HAP-1 (cell line): Measurements from ENCODE around the gene STAG1.

Experiments used
- DNase-seq, 2 experiments: peaks; one replicate each; pipeline ENCODE4 v3.0.0-alpha.2; 2016 to 2020; ENCODE audit warnings: low spot score in 2 of 2
- H3K27me3 ChIP-seq: fragments of 250-450 bp; sonication (Bioruptor Pico); 2 replicates; pipeline ENCODE4 v1.5.1; 2020; ENCODE audit warnings: low read depth, mild to moderate bottlenecking, moderate library complexity
- H3K36me3 ChIP-seq: fragments of 250-450 bp; sonication (Bioruptor Pico); replicated peaks from 2 replicates; pipeline ENCODE4 v1.5.1; 2020; ENCODE audit warnings: mild to moderate bottlenecking
- H3K4me1 ChIP-seq: fragments of 250-450 bp; sonication (Bioruptor Pico); 2 replicates; pipeline ENCODE4 v1.5.1; 2020; ENCODE audit warnings: mild to moderate bottlenecking
- H3K4me3 ChIP-seq: fragments of 250-450 bp; sonication (Bioruptor Pico); 2 replicates; pipeline ENCODE4 v1.5.1; 2020; ENCODE audit warnings: mild to moderate bottlenecking, moderate library complexity
- H3K9me3 ChIP-seq: fragments of 250-450 bp; sonication (Bioruptor Pico); 2 replicates; pipeline ENCODE4 v1.5.1; 2020; ENCODE audit warnings: mild to moderate bottlenecking, moderate library complexity
- in situ Hi-C: fragments of 300-500 bp; cut with MboI; formaldehyde crosslinking; loops from 3 replicates; pipeline ENCODE4 v1.14.3; 2020; ENCODE audit warnings: low sequenced_read_pairs, inconsistent platforms, mixed read lengths

STAG1 gene

DNA sequence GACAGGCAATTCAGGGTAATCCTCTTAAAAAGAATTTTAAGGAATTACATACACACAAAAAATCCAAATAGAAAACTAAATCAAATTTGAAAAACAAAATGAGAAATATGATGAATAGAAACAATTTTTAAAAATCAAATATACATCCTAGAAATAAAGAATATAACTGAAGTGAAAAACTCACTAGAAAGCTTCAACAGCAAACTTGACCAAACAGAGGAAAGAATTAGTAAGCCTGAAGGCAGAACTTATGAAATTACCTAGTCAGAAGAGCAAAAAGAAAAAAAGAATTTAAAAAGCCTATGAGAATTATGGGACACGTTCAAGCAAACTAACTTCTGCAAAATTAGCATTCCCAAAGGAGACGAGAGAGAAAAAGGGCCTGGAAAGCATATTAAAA lies 296.0 kb downstream of the STAG1 start:
- Histone ChIP-seq H3K4me1 (peaks cover 7% of the 10 kb centered on the region), H3K9me3 (peaks cover 14% of the 10 kb centered on the region), H3K36me3 (peaks cover 9% of the 10 kb centered on the region), H3K4me3 (no peak overlapping the region), H3K27me3 (no peaks in the 10 kb centered on the region)
- DNase-seq, result no peak
- in situ Hi-C loops, result no loop called here

DNA sequence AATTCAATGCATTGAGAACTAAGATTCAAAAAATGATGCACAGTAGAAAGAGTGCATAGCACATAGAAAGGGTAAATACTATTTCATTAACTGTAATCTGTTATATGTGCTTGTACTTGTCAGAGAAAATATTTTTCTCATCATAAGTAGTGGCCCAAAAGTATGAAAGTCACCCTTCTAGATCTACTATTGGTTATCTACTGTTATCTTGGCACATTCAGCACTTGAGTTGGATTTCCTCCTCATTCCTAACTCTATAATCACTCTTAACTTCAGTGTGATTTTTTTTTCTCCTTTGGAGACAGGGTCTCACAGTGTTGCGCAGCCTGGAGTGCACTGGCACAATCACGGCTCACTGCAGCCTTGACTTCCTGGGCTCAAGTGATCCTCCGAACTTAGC lies 307.6 kb downstream of the STAG1 start:
- DNase-seq, result no peak
- in situ Hi-C loops, result no loop called here
- Histone ChIP-seq H3K27me3 (no peaks in the 10 kb centered on the region), H3K4me3 (no peak overlapping the region), H3K36me3 (no peaks in the 10 kb centered on the region), H3K4me1 (no peaks in the 10 kb centered on the region), H3K9me3 (no peaks in the 10 kb centered on the region)

DNA sequence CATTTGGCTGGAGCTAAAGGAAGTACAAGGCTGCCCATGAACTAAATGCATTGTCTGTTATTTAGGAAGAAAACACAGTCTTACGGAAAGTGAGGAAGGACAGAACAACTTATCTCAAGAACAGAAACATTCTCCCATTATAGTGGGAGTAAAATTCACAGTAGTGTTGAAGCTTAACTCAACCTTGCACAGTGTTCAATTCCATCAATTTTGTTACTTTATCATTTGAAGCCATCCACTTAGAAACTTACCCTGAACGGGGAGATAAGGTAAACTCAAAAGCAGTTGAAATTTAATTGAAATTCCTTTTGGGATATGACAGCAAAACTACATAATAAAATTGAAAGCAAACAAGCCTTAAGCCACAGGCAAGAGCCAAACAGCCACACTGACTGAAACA lies 315.1 kb downstream of the STAG1 start:
- no peak for DNase-seq
- no peaks in the 10 kb centered on the region for H3K36me3 ChIP-seq
- no peaks in the 10 kb centered on the region for H3K9me3 ChIP-seq
- H3K4me3 ChIP-seq, result no peak overlapping the region
- in situ Hi-C loops, result no loop called here
- no peaks in the 10 kb centered on the region for H3K27me3 ChIP-seq
- H3K4me1 ChIP-seq, result no peaks in the 10 kb centered on the region

DNA sequence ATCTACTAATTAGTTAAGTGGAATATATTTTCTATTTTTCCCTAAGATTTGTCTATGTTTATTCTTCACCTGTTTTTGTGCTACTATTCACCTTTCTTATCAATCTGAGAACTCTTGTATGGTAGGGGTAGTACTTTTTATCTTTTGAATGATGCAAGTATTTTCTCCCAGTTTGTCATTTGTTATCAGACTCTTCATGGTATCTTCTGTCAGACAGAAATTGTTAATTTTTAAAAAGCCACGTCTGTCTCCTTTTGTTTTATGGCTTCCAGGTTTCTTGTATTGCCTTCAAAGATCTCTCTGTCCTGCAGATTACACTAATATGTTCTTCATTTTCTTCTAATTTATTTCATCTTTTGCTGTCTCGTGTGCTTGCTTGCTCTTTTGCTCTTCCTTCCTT lies 317.7 kb downstream of the STAG1 start:
- no peak overlapping the region for H3K4me3 ChIP-seq
- in situ Hi-C loops, result no loop called here
- H3K4me1 ChIP-seq, result no peaks in the 10 kb centered on the region
- H3K9me3 ChIP-seq, result no peaks in the 10 kb centered on the region
- no peaks in the 10 kb centered on the region for H3K27me3 ChIP-seq
- H3K36me3 ChIP-seq, result no peaks in the 10 kb centered on the region
- no peak for DNase-seq

DNA sequence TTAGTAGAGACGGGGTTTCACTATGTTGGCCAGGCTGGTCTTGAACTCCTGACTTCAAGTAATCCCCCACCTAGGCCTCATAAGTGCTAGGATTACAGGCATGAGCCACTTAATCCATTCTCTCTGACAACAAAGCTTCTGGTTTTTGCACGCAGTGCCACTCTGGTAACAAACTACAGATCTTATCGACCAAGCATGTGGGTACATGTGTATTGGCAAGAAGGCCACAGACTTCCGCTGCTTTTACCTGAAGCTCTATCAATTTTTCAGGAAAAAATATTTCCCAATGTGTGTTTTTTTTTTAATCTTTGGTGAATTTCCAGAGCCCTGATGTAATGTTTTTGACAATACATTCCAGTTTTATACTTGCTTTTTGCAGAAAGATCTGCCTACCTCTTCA lies 319.5 kb downstream of the STAG1 start:
- in situ Hi-C loops, result no loop called here
- no peaks in the 10 kb centered on the region for H3K4me1 ChIP-seq
- H3K36me3 ChIP-seq, result no peaks in the 10 kb centered on the region
- H3K9me3 ChIP-seq, result no peaks in the 10 kb centered on the region
- DNase-seq, result no peak
- H3K27me3 ChIP-seq, result no peaks in the 10 kb centered on the region
- no peak overlapping the region for H3K4me3 ChIP-seq

DNA sequence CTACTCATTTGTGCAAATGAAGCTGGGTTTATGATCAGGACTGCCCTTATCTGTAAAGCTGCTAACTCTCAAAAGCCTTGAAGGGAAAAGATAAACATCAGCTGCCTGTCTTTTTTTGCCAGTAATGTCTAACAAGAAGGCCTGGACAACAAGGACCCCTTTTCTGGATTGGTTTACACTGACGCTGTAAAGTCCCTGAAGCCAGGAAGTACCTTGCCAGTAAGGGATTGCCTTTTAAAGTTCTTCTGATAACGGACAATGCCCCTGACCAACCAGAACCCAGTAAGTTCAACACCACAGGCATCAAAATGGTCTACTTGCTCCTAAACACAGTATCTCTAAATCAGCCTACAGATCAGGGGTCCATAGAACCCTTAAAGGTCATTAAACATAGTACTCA lies 324.0 kb downstream of the STAG1 start:
- no peaks in the 10 kb centered on the region for H3K9me3 ChIP-seq
- no peaks in the 10 kb centered on the region for H3K27me3 ChIP-seq
- H3K4me3 ChIP-seq, result no peak overlapping the region
- H3K36me3 ChIP-seq, result 0 out of 2 replicates have a peak, but pooled peaks cover 2% of the 10 kb centered on the region
- no peak for DNase-seq
- H3K4me1 ChIP-seq, result no peaks in the 10 kb centered on the region
- in situ Hi-C loops, result no loop called here

DNA sequence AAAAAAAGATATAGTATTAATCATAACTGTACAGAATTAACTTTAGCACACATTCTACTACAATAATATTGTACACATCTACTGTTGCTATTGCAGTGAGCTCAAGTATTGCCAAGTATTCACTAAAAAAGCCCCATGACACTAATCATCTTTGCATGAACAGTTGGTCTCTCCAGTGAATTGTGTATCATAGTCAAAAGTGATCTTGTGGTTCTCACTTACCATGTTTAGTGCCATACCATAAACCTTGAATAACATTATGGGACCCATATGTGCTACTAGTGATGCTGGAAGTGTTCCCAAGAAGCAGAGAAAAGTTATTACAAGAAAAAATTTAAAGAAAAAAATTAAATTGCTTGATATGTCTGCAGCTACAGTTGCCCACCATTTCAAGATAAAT lies 324.9 kb downstream of the STAG1 start:
- no peaks in the 10 kb centered on the region for H3K9me3 ChIP-seq
- no peak for DNase-seq
- H3K4me1 ChIP-seq, result no peaks in the 10 kb centered on the region
- no peaks in the 10 kb centered on the region for H3K27me3 ChIP-seq
- in situ Hi-C loops, result no loop called here
- H3K36me3 ChIP-seq, result 0 out of 2 replicates have a peak, but pooled peaks cover 2% of the 10 kb centered on the region
- H3K4me3 ChIP-seq, result no peak overlapping the region

DNA sequence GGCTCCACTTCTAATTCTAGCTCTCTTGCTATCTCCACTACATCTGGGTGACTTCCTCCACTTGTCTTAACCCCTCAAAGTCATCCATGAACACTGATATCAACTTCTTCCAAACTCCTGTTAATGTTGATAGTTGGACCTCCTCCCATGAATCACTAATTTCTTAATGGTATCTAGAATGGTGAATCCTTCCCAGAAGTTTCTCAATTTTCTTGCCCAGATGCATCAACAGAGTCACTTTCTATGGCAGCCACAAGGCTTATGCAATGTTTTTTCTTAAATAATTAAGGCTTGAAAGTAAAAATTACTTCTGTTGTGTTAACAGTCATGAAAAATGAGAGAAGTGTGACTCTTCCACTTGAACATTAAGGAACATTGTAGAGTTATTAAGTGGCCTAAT lies 337.7 kb downstream of the STAG1 start:
- H3K4me3 ChIP-seq, result no peak overlapping the region
- H3K4me1 ChIP-seq, result no peaks in the 10 kb centered on the region
- no peaks in the 10 kb centered on the region for H3K27me3 ChIP-seq
- no peak for DNase-seq
- no peaks in the 10 kb centered on the region for H3K9me3 ChIP-seq
- in situ Hi-C loops, result no loop called here
- no peaks in the 10 kb centered on the region for H3K36me3 ChIP-seq

DNA sequence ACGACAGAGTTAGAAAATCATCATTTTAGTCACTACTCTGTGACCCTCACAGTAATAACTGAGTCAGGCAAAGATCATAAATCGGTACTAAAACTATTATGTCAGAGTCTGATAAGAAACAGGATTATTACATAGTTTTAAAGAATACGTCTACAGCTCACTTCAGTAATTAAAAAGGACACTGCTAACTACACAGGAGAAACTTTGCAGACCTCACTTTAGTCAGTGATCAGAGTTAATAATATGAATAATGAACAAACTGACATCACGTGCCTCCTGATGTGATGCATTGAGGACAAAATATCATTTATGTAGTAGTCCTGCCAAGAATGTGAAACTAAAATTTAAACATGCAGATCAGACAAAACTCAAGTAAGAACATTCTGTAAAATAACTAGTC lies 339.9 kb downstream of the STAG1 start:
- no peaks in the 10 kb centered on the region for H3K36me3 ChIP-seq
- H3K27me3 ChIP-seq, result no peaks in the 10 kb centered on the region
- H3K9me3 ChIP-seq, result no peaks in the 10 kb centered on the region
- H3K4me1 ChIP-seq, result no peaks in the 10 kb centered on the region
- DNase-seq, result no peak
- in situ Hi-C loops, result no loop called here
- H3K4me3 ChIP-seq, result no peak overlapping the region

DNA sequence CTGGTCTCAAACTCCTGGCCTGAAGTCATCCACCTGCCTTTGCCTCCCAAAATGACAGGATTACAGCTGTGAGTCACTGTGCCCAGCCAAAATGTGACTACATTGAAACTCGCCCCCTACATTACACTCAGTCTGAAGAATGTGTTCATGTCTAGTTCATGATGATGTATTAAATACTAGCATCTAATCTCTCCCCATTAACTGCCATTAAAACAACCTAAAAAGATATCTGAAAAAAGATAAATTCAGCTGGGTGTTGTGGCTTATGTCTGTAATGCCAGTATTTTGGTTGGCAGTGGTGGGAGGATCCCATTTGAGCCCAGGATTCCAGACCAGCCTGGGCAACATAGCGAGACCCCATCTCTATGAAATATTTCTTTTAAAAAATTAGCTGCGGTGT lies 342.6 kb downstream of the STAG1 start:
- no peaks in the 10 kb centered on the region for H3K9me3 ChIP-seq
- H3K27me3 ChIP-seq, result no peaks in the 10 kb centered on the region
- H3K36me3 ChIP-seq, result no peaks in the 10 kb centered on the region
- no peak for DNase-seq
- H3K4me1 ChIP-seq, result no peaks in the 10 kb centered on the region
- H3K4me3 ChIP-seq, result no peak overlapping the region
- in situ Hi-C loops, result no loop called here

DNA sequence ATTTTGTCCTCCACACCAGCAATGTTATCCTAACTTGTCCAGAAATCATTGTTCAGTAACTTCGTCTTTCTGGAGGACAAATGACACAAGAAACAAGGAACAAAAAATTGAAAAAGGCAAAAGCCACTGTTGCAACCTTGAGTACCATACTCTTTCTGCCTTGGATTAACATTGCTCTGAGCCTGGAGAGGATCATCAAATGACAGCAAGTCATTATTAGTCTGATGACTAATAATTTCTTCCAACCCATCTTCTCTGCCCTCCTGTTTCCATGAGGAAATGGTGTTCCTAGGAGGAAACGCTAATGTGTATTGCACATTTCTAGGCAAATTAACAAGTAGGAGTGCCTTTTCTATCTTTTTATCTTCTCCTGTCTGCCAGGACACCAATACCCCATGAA lies 348.1 kb downstream of the STAG1 start:
- no peak overlapping the region for H3K4me3 ChIP-seq
- no peaks in the 10 kb centered on the region for H3K9me3 ChIP-seq
- no peaks in the 10 kb centered on the region for H3K36me3 ChIP-seq
- H3K27me3 ChIP-seq, result no peaks in the 10 kb centered on the region
- DNase-seq, result no peak
- in situ Hi-C loops, result no loop called here
- H3K4me1 ChIP-seq, result no peaks in the 10 kb centered on the region

DNA sequence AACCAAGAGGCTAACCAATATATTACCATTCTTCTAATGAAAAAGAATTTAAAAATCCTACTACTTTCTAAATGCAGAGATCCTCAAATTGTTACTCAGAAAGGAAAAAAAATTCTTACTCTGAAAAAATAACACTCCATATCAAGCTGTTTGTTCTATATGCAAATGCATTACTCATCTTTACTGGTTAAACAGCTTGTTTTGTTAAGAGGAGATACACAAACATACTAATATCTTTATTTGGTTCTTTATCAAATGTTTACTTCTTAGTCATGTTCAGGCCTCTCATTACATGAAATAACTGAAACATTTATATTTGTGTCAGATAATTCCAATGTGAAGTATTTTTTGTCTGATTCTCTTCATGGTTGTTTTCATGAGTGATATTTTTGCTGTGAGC lies 355.3 kb downstream of the STAG1 start:
- no peaks in the 10 kb centered on the region for H3K9me3 ChIP-seq
- in situ Hi-C loops, result no loop called here
- DNase-seq, result no peak
- H3K27me3 ChIP-seq, result no peaks in the 10 kb centered on the region
- H3K4me3 ChIP-seq, result no peak overlapping the region
- H3K36me3 ChIP-seq, result no peaks in the 10 kb centered on the region
- no peaks in the 10 kb centered on the region for H3K4me1 ChIP-seq

DNA sequence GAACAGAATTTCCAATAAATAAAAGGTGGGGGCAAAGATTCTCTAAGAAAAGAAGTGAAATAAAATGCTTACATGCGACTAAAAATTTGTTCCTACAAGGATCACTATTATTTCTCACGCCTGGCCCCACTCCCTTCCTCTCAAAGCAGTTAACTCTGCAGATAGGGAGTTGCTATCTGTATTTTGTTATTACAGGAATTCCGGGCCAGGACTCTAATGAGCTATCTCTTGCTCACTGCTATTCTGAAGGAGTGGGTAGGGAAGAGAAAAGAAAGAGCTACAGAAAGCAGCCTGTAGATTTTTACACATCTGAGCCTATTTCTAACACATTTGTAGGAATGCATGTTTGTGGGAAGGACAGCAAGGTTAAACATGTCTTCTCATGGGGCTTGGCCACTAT lies 361.6 kb downstream of the STAG1 start:
- Histone ChIP-seq H3K4me3 (no peak overlapping the region), H3K4me1 (no peaks in the 10 kb centered on the region), H3K36me3 (no peaks in the 10 kb centered on the region), H3K27me3 (no peaks in the 10 kb centered on the region), H3K9me3 (no peaks in the 10 kb centered on the region)
- in situ Hi-C loops, result no loop called here
- DNase-seq, result no peak

DNA sequence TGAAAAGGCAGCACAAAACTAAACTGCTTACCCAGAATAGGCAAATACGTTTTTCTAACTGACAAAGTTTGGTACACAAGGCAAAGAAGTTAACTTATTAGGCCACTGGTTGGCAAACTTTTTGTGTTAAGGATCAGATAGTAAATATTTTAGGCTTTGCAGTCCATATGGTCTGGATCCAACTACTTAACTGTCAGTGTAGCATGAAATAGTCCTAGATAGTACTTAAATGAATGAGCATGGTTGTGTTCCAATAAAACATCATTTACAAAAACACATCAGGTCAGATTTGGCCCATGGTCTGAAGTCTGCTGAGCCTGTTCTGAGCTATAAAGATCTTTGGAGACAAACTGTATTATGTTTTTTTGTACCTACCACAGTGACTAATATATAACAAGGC lies 365.1 kb downstream of the STAG1 start:
- Histone ChIP-seq H3K36me3 (no peaks in the 10 kb centered on the region), H3K4me1 (no peaks in the 10 kb centered on the region), H3K4me3 (no peak overlapping the region), H3K9me3 (no peaks in the 10 kb centered on the region), H3K27me3 (no peaks in the 10 kb centered on the region)
- in situ Hi-C loops, result no loop called here
- no peak for DNase-seq

DNA sequence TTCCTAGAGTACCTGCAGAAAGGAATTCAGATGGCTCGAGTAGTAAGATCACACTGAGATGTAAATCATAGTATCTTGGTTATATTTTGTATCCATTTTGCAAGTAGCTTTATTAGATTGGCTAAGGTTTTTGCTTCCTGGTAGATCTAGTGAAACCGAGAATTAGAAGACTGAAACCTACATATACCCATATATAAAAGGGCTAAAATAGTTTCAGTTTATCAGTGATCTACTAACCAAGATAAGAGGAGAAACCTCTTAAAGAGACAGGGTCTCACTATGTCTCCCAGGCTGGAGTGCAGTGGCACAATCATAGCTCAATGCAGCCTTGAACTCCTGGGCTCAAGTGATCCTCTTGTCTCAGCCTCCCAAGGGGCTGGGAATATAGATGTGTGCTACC lies 366.7 kb downstream of the STAG1 start:
- in situ Hi-C loops, result no loop called here
- DNase-seq, result no peak
- Histone ChIP-seq H3K27me3 (no peaks in the 10 kb centered on the region), H3K4me3 (no peak overlapping the region), H3K36me3 (no peaks in the 10 kb centered on the region), H3K9me3 (no peaks in the 10 kb centered on the region), H3K4me1 (no peaks in the 10 kb centered on the region)
